ENCODE data around the gene CYP26C1. TPM values are rescaled to one million over a fixed set of nuclear protein-coding genes. Genes with fewer than 3 reads are reported as not detected.

Gene CYP26C1
- total RNA-seq, 1 experiment from 2014 or later, result 0.09 TPM

GRCh38 chr10:93115661-93116383 lies 55.2 kb downstream of the CYP26C1 start:
- ChIA-PET POLR2A (no interaction called here), CTCF (interaction anchor here (0.9 to 1.7 kb wide), 6 partner anchors 9 to 175 kb away, joined by 3 to 6 read pairs (median 4); no protein-coding TSS in a partner anchor)

More at GRCh38 chr10:93115661-93116383, 55.2 kb downstream of the CYP26C1 start:
- Histone ChIP-seq H3K27me3 (replicated peaks; ENCODE audit: control insufficient read depth, insufficient read depth, low read length) (no peaks in the 10 kb centered on the region), H3K4me3 (ENCODE audit: low read depth, low read length) (no peak overlapping the region), H3K9me3 (peaks cover 3% of the 10 kb centered on the region; the same call in 1 of the 2 replicates), H3K4me1 (0 out of 2 replicates have a peak, but pooled peaks cover 6% of the 10 kb centered on the region), H3K36me3 (ENCODE audit: control insufficient read depth, insufficient read depth, low read length) (no peaks in the 10 kb centered on the region)
- TF ChIP-seq CTCF (IDR thresholded peaks at IDR 0.05; ENCODE audit: insufficient read depth in 1 of 2, low read depth in 1 of 2, low read length in 1 of 2, severe bottlenecking in 1 of 2, unreplicated experiment in 1 of 2), result peak; percentile 35 to 56
- H3K36me3 Mint-ChIP-seq (ENCODE audit: insufficient read depth, unreplicated experiment), result no peaks in the 10 kb centered on the region
- no peaks in the 10 kb centered on the region for H3K9me3 Mint-ChIP-seq (ENCODE audit: unreplicated experiment)
- no peak overlapping the region for H3K4me3 Mint-ChIP-seq (ENCODE audit: unreplicated experiment)
- DNase-seq, result peak; percentile 75 to 82
- BruUV-seq (replicated peaks), result no TSS peak
- no peaks in the 10 kb centered on the region for H3K27me3 Mint-ChIP-seq (ENCODE audit: insufficient read depth, unreplicated experiment)
- H3K4me1 Mint-ChIP-seq (ENCODE audit: low read depth, unreplicated experiment), result peaks cover 9% of the 10 kb centered on the region
- intact Hi-C loops (cut with micrococcal nuclease; ENCODE audit: unreplicated experiment), result loop anchor here (2.0 kb wide), 1 partner anchor 173 kb away; no protein-coding TSS in a partner anchor
- no peak overlapping the region for H3K27ac Mint-ChIP-seq (ENCODE audit: unreplicated experiment)

Other genes with a start within 250 kb of the CYP26C1 start
- gene EXOC6, start 212.3 kb upstream of the CYP26C1 start, total RNA-seq (2022), result 12.5 and 13.4 TPM in 2 replicates
- gene CYP26A1, start 13.1 kb downstream of the CYP26C1 start, total RNA-seq (2022), result 0.82 and 0.93 TPM in 2 replicates

All from Caco-2 (cell line).